GM21528 (cell line): Measurements from ENCODE around the gene DBF4B.

ENCODE experiments used
- ATAC-seq: cut with Tn5 transposase; IDR thresholded peaks from one replicate; pipeline ENCODE4 v1.9.1; 2021; ENCODE audit warnings: mild to moderate bottlenecking, moderate library complexity; ENCODE audit not compliant: unreplicated experiment, low FRiP score

The DBF4B gene

GRCh38 chr17:44795421-44795820, 87.0 kb downstream of the DBF4B start:
- ATAC-seq: no peak

GRCh38 chr17:44795928-44796327, 87.5 kb downstream of the DBF4B start:
- ATAC-seq: no peak

GRCh38 chr17:44796731-44797130, 88.3 kb downstream of the DBF4B start:
- ATAC-seq: no peak

GRCh38 chr17:44797802-44798201, 89.3 kb downstream of the DBF4B start:
- ATAC-seq: no peak

GRCh38 chr17:44798356-44798755, 89.9 kb downstream of the DBF4B start:
- ATAC-seq: no peak
